Measurements from ENCODE around the gene DGKD.

- TF ChIP-seq, protein P1, sequence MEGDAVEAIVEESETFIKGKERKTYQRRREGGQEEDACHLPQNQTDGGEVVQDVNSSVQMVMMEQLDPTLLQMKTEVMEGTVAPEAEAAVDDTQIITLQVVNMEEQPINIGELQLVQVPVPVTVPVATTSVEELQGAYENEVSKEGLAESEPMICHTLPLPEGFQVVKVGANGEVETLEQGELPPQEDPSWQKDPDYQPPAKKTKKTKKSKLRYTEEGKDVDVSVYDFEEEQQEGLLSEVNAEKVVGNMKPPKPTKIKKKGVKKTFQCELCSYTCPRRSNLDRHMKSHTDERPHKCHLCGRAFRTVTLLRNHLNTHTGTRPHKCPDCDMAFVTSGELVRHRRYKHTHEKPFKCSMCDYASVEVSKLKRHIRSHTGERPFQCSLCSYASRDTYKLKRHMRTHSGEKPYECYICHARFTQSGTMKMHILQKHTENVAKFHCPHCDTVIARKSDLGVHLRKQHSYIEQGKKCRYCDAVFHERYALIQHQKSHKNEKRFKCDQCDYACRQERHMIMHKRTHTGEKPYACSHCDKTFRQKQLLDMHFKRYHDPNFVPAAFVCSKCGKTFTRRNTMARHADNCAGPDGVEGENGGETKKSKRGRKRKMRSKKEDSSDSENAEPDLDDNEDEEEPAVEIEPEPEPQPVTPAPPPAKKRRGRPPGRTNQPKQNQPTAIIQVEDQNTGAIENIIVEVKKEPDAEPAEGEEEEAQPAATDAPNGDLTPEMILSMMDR (IDR thresholded peaks at IDR 0.05): no peak
- TF ChIP-seq POLR2A (IDR thresholded peaks at IDR 0.05): no peak
These were observed 6.5 kb downstream of the DGKD start for GRCh38 chr2:233360771-233361176.

Measured in Peyer's patch (tissue), 4 donors.